HG02970 (cell line): ENCODE data around the gene SLC25A24.

Experiments
- ATAC-seq: cut with Tn5 transposase; IDR thresholded peaks from one replicate; pipeline ENCODE4 v1.9.1; 2021; ENCODE audit warnings: mild to moderate bottlenecking, moderate library complexity, moderate number of reproducible peaks; ENCODE audit not compliant: unreplicated experiment, low FRiP score

Gene SLC25A24

DNA sequence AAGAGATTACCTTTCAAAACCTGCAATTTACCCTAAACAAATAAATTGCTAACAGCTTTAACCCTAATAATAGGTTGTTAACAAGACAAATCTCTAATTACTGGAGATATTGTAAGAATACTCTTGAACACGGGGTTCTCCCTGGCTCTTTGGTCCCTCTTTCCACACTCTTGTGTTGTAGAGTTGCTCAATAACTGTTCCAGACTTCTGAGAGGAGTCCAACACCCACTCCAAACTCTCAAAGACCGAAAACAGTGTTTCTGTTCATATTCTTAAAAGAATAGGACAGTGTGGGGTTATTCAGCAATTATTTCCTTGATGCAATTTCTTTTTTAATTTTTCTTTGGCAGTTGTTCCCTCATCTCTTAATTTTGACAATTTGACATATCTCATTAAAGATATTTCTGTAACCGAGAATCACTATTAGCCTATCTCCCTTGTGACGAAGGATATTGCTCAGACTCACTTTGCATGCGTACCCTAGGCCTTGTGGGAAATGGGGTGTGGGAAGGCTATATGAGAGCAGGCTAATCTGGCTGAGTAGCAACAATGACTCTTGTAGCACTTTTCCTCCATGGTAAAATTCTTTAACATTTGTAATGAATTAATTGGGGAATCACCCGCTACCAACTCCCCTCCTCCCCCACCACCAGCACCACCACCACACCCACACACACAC is 90.7 kb downstream of the SLC25A24 start:
- no peak for ATAC-seq

DNA sequence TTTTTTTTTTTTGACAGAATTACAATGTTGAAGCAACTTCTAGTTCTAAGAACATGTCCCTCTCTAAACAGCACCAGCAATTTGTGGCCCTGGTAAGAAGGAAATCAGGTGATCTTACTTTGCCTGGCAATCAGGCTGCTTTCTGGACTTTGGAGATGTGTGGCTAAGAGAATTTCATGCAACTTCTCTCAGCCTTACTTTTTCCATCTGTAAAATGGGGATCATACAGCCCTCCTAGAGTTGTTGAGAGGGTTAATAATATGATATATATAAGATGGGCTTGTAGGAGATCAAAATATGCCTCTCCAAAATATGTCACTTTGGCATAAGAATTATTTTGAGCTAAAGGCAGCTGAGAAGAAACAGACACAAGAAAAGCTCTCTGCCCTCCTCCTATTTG is 92.0 kb downstream of the SLC25A24 start:
- no peak for ATAC-seq

DNA sequence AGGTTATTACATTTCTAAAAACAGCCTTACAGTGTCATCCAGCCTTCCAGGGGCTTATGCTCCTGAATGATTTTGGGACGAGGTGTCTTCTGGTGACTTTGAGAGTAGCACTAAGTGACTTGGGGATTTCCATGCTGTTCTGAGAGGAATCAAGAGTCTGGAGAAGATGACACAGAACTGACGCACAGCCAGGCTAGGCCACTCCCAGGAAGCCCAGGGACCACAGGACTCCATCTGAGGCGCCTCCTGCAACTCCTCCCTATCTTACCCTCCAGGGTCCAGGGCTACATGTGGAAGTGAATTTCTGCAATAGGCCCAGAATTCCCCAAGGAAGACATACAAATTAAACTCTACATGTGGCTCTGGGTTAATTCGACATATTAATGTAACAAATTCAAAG is 92.5 kb downstream of the SLC25A24 start:
- ATAC-seq, result no peak

DNA sequence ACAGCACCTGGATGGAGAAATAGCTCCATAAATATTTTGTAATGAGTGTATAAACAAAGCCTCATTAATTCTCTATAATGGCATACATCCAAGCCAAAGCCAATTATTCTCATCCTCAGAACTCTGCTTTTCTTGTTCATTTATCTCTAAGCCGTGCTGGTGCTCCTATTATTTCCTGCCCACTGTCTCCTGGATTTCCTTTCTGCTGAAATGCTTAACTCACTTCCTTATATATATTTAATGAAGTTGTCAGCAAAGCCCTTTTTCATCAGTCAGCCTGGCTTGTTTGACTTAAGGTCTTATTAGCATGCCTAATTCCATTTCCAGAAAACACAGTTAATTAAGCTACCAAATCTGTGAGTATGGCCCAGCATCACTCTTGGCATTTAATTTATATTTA is 93.4 kb downstream of the SLC25A24 start:
- no peak for ATAC-seq

DNA sequence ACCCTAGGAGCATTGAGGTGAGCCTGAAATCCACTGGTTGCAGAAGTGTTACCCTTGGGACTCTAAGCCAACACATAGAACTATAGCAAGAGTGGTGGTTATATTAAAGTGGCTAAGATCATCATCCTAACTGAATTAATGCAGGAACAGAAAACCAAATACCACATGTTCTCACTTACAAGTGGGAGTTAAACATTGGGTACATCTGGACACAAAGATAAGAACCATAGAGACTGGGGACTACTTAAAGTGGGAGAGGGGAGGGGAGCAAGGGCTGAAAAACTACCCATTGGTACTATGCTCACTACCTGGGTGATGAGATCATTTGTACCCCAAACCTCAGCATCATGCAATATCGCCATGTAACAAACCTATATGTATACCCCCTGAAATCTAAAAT is 100.0 kb downstream of the SLC25A24 start:
- no peak for ATAC-seq

DNA sequence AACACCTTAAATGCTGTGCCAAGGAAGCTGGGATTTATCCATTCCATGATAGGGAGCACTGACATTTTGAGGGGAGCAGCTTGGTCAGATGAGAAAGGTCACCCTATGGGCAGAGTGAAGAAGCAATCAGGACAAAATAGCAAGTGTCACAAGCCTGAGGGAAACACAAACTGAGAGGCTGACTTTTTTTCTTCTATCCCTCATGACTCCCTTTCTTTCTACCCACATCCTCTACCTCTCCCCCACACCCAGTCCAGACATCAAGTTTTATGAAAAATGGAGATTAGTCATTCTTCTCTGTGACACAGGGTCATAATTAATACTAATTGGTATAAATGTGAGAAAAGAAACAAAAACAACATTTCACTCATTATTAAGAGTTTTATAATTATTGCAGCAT is 103.1 kb downstream of the SLC25A24 start:
- ATAC-seq, result no peak

DNA sequence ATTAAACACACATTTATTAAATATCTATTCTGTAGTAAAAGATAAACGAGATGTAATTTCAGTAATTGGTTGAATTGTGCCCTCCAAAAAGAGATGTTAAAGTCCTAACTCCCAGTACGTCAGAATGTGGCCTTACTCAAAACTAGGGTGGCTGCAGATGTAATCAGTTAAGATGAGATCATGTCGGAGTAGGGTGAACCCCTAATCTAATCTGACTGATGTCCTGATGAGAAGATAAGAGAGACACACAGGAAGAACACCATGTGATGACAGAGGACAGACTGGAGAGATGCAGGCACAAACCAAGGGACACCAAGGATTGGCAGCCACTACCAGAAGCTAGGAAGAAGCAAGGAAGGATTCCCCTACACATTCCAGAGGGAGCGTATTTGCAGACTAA is 104.1 kb downstream of the SLC25A24 start:
- ATAC-seq, result no peak

DNA sequence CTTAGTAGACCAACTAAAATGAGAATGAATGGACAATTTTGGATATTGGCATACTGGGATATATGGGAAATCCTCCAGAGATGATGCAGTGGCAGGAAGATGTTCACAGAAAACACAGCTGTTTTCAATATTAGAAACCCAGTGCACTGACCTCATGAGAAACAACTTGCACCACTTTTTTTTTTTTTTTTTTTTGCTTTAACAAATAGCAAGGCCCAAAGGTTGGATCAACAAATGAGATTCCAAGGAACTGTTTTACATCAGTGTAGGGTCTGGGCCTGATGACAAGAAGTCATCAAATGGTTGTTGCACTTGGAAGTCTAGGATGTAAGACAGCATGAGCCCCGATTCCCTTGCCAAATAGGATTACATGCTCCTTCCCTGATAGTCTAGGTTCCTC is 110.7 kb downstream of the SLC25A24 start:
- no peak for ATAC-seq

DNA sequence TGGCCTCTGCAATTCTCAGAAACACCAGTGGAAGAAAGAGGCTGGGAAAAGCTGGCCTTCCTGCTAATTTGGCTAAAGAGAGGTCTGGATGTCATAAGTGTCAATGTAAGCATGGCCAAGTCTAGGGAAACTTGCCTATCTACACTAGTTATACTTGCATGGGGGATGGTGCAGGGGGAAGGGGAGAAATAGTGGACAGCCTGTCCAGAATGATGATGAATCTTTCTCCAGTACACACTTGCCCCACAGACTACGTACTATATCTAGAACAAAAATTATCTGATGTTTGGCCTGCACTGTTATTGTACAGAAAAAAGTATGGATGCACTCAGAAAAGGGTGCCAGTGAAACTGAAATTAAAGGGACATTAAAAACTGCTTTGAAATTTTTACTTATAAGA is 114.5 kb downstream of the SLC25A24 start:
- ATAC-seq, result no peak

DNA sequence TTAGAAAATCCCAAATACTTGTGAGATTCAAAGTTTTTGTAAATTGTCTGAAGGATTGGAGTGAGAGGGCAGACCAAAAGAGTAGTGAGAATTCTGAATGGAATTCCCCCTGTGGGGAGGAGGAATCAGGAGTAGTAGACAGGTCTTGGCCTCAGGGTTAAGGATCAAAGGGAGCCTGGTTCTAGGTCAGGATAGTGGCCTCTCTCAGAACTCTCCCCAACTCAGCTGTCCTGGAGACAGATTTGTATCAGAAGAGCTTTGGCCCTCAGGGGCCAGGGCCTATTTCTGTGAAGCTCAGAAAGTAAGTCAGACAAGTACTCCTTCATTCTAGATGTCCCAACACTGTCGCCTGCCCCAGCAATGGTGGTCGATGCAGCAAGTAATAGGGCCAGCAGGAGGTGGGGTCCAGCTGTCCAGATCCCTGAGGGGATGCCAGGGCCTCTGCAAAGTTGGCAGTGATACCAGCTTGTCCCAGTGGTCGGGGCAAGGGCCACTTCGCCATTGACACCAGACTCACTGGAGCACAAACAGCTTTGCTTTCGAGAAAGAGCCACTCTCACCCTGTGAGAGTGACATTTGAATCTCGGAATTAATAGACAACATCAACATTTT is 115.2 kb downstream of the SLC25A24 start:
- ATAC-seq, result no peak
